T-helper 2 cell treated with Interferon-gamma antibody and Interleukin-4, amounts not matched to agents 5 μg/mL and 100 μg/mL, for 36 hours (primary cell): ENCODE results near the gene ADAMTS8.

Experiments used
- DNase-seq: peaks from one replicate; pipeline ENCODE4 v3.0.0; 2021; ENCODE audit warnings: low spot score
- H3K27ac Mint-ChIP-seq: one replicate; pipeline ENCODE4 v1.8.0; 2021; ENCODE audit warnings: mild to moderate bottlenecking, mixed read lengths
- H3K27me3 Mint-ChIP-seq: one replicate; pipeline ENCODE4 v1.8.0; 2021; ENCODE audit warnings: low read depth, mixed read lengths
- H3K36me3 Mint-ChIP-seq: one replicate; pipeline ENCODE4 v1.8.0; 2021; ENCODE audit warnings: low read depth, mixed read lengths
- H3K4me1 Mint-ChIP-seq: one replicate; pipeline ENCODE4 v1.8.0; 2021; ENCODE audit warnings: low read depth, mixed read lengths
- H3K4me3 Mint-ChIP-seq: one replicate; pipeline ENCODE4 v1.8.0; 2022; ENCODE audit warnings: mild to moderate bottlenecking, moderate library complexity, mixed read lengths
- H3K9me3 Mint-ChIP-seq: one replicate; pipeline ENCODE4 v1.8.0; 2021; ENCODE audit warnings: mixed read lengths

ADAMTS8 gene

GRCh38 chr11:130425156-130425555 lies 3.3 kb downstream of the ADAMTS8 start:
- no peak for DNase-seq
- Mint-ChIP-seq H3K9me3 (no peaks in the 10 kb centered on the region), H3K4me3 (no peak overlapping the region), H3K36me3 (no peaks in the 10 kb centered on the region), H3K27ac (no peak overlapping the region), H3K27me3 (peaks cover 49% of the 10 kb centered on the region), H3K4me1 (peaks cover 3% of the 10 kb centered on the region)

GRCh38 chr11:130424613-130425140 lies 3.7 kb downstream of the ADAMTS8 start:
- no peaks in the 10 kb centered on the region for H3K9me3 Mint-ChIP-seq
- H3K4me3 Mint-ChIP-seq = no peak overlapping the region
- DNase-seq = no peak
- no peaks in the 10 kb centered on the region for H3K36me3 Mint-ChIP-seq
- H3K27me3 Mint-ChIP-seq = peaks cover 44% of the 10 kb centered on the region
- H3K27ac Mint-ChIP-seq = no peak overlapping the region
- H3K4me1 Mint-ChIP-seq = peaks cover 3% of the 10 kb centered on the region

- Mint-ChIP-seq H3K27me3 (peaks cover 34% of the 10 kb centered on the region), H3K9me3 (no peaks in the 10 kb centered on the region)
These were observed 4.8 kb downstream of the ADAMTS8 start for GRCh38 chr11:130423541-130424142.

GRCh38 chr11:130422251-130422995 lies 6.0 kb downstream of the ADAMTS8 start:
- Mint-ChIP-seq H3K4me3 (no peak overlapping the region), H3K27me3 (peaks cover 31% of the 10 kb centered on the region), H3K27ac (no peak overlapping the region), H3K4me1 (no peaks in the 10 kb centered on the region), H3K9me3 (no peaks in the 10 kb centered on the region), H3K36me3 (no peaks in the 10 kb centered on the region)
- DNase-seq = no peak

More at GRCh38 chr11:130423541-130424142, 4.8 kb downstream of the ADAMTS8 start:
- no peak overlapping the region for H3K4me3 Mint-ChIP-seq
- H3K27ac Mint-ChIP-seq = no peak overlapping the region
- no peak for DNase-seq
- no peaks in the 10 kb centered on the region for H3K36me3 Mint-ChIP-seq
- H3K4me1 Mint-ChIP-seq = peaks cover 2% of the 10 kb centered on the region

GRCh38 chr11:130421697-130422096 lies 6.7 kb downstream of the ADAMTS8 start:
- Mint-ChIP-seq H3K36me3 (no peaks in the 10 kb centered on the region), H3K4me3 (no peak overlapping the region), H3K4me1 (no peaks in the 10 kb centered on the region), H3K27ac (no peak overlapping the region), H3K9me3 (no peaks in the 10 kb centered on the region), H3K27me3 (peaks cover 24% of the 10 kb centered on the region)
- no peak for DNase-seq

GRCh38 chr11:130421199-130421585 lies 7.2 kb downstream of the ADAMTS8 start:
- H3K4me1 Mint-ChIP-seq = no peaks in the 10 kb centered on the region
- DNase-seq = no peak

GRCh38 chr11:130420478-130421198 lies 7.8 kb downstream of the ADAMTS8 start:
- no peaks in the 10 kb centered on the region for H3K9me3 Mint-ChIP-seq
- peaks cover 15% of the 10 kb centered on the region for H3K27me3 Mint-ChIP-seq
- DNase-seq = no peak
- H3K27ac Mint-ChIP-seq = no peak overlapping the region
- H3K36me3 Mint-ChIP-seq = no peaks in the 10 kb centered on the region
- no peak overlapping the region for H3K4me3 Mint-ChIP-seq
- H3K4me1 Mint-ChIP-seq = no peaks in the 10 kb centered on the region

More at GRCh38 chr11:130421199-130421585, 7.2 kb downstream of the ADAMTS8 start:
- Mint-ChIP-seq H3K9me3 (no peaks in the 10 kb centered on the region), H3K27ac (no peak overlapping the region), H3K36me3 (no peaks in the 10 kb centered on the region), H3K4me3 (no peak overlapping the region), H3K27me3 (peaks cover 19% of the 10 kb centered on the region)

- H3K36me3 Mint-ChIP-seq = no peaks in the 10 kb centered on the region
- H3K4me1 Mint-ChIP-seq = no peaks in the 10 kb centered on the region
- H3K9me3 Mint-ChIP-seq = no peaks in the 10 kb centered on the region
- H3K27ac Mint-ChIP-seq = no peak overlapping the region
- DNase-seq = no peak
- peaks cover 5% of the 10 kb centered on the region for H3K27me3 Mint-ChIP-seq
- no peak overlapping the region for H3K4me3 Mint-ChIP-seq
These were observed 9.7 kb downstream of the ADAMTS8 start for GRCh38 chr11:130418756-130419155.

- peaks cover 4% of the 10 kb centered on the region for H3K27me3 Mint-ChIP-seq
- no peaks in the 10 kb centered on the region for H3K36me3 Mint-ChIP-seq
- H3K4me1 Mint-ChIP-seq = no peaks in the 10 kb centered on the region
- DNase-seq = no peak
- H3K27ac Mint-ChIP-seq = no peak overlapping the region
- no peak overlapping the region for H3K4me3 Mint-ChIP-seq
- no peaks in the 10 kb centered on the region for H3K9me3 Mint-ChIP-seq
These were observed 10.2 kb downstream of the ADAMTS8 start for GRCh38 chr11:130418210-130418609.

- peaks cover 2% of the 10 kb centered on the region for H3K27me3 Mint-ChIP-seq
- H3K4me1 Mint-ChIP-seq = no peaks in the 10 kb centered on the region
- H3K4me3 Mint-ChIP-seq = no peak overlapping the region
- no peaks in the 10 kb centered on the region for H3K36me3 Mint-ChIP-seq
- DNase-seq = no peak
- no peaks in the 10 kb centered on the region for H3K9me3 Mint-ChIP-seq
- no peak overlapping the region for H3K27ac Mint-ChIP-seq
These were observed 11.5 kb downstream of the ADAMTS8 start for GRCh38 chr11:130416906-130417305.

GRCh38 chr11:130416530-130416882 lies 11.9 kb downstream of the ADAMTS8 start:
- Mint-ChIP-seq H3K4me3 (no peak overlapping the region), H3K27ac (no peak overlapping the region), H3K27me3 (peaks cover 2% of the 10 kb centered on the region), H3K9me3 (no peaks in the 10 kb centered on the region), H3K36me3 (no peaks in the 10 kb centered on the region), H3K4me1 (no peaks in the 10 kb centered on the region)
- DNase-seq = no peak

- Mint-ChIP-seq H3K4me1 (no peaks in the 10 kb centered on the region), H3K36me3 (no peaks in the 10 kb centered on the region)
These were observed 12.5 kb downstream of the ADAMTS8 start for GRCh38 chr11:130415731-130416529.

GRCh38 chr11:130414107-130415080 lies 14.0 kb downstream of the ADAMTS8 start:
- H3K36me3 Mint-ChIP-seq = no peaks in the 10 kb centered on the region
- no peak overlapping the region for H3K27ac Mint-ChIP-seq
- no peak for DNase-seq
- H3K4me3 Mint-ChIP-seq = no peak overlapping the region
- no peaks in the 10 kb centered on the region for H3K9me3 Mint-ChIP-seq
- H3K4me1 Mint-ChIP-seq = no peaks in the 10 kb centered on the region
- no peaks in the 10 kb centered on the region for H3K27me3 Mint-ChIP-seq

More at GRCh38 chr11:130415731-130416529, 12.5 kb downstream of the ADAMTS8 start:
- no peak for DNase-seq
- H3K9me3 Mint-ChIP-seq = no peaks in the 10 kb centered on the region
- H3K27me3 Mint-ChIP-seq = peaks cover 1% of the 10 kb centered on the region
- no peak overlapping the region for H3K27ac Mint-ChIP-seq
- H3K4me3 Mint-ChIP-seq = no peak overlapping the region
